Keratinocyte (primary cell): ENCODE results near the gene SPOP. TPM values are rescaled to one million over a fixed set of nuclear protein-coding genes. Genes with fewer than 3 reads are reported as not detected.

Experiments
- DNase-seq: peaks from one replicate; pipeline ENCODE4 v3.0.0-alpha.2; 2011; ENCODE audit warnings: low read depth, missing footprints, low spot score
- FAIRE-seq: peaks from 2 replicates; lab custom pipeline; 2011; peaks lifted over from hg19 to GRCh38; lab: Jason Lieb, UNC
- H2AFZ ChIP-seq: 2 replicates; pipeline ENCODE4 v1.6.0; 2012; ENCODE audit warnings: low read length, control low read depth, inconsistent platforms; ENCODE audit not compliant: control insufficient read depth
- H3K27ac ChIP-seq: 2 replicates; pipeline ENCODE4 v1.5.1; 2011; ENCODE audit warnings: low read length; ENCODE audit not compliant: control insufficient read depth, insufficient read depth
- H3K27me3 ChIP-seq: 3 replicates; pipeline ENCODE4 v1.6.0; 2011; ENCODE audit warnings: low read length; ENCODE audit not compliant: control insufficient read depth, insufficient read depth; ENCODE audit errors: extremely low read depth
- H3K36me3 ChIP-seq, 2 experiments: 2 replicates in 1 of 2; 3 replicates in 1 of 2; pipeline ENCODE4 v1.5.1; 2011; ENCODE audit warnings: low read length in 2 of 2, mild to moderate bottlenecking in 1 of 2; ENCODE audit not compliant: control insufficient read depth in 2 of 2, insufficient read depth in 2 of 2; ENCODE audit errors: extremely low read depth in 1 of 2
- H3K4me1 ChIP-seq: 3 replicates; pipeline ENCODE4 v1.5.1; 2011; ENCODE audit warnings: low read length; ENCODE audit not compliant: control insufficient read depth, insufficient read depth; ENCODE audit errors: extremely low read depth
- H3K4me2 ChIP-seq: 3 replicates; pipeline ENCODE4 v1.6.0; 2011; ENCODE audit warnings: low read depth, low read length; ENCODE audit not compliant: control insufficient read depth, insufficient read depth; ENCODE audit errors: extremely low read depth
- H3K4me3 ChIP-seq, 3 experiments: fragments of 200-600 bp in 1 of 3; sonication (generic) in 1 of 3; 2 replicates in 2 of 3; 3 replicates in 1 of 3; pipeline ENCODE4 v1.5.1; 2011 to 2016; ENCODE audit warnings: low read length in 3 of 3, mild to moderate bottlenecking in 3 of 3, control low read depth in 2 of 3, inconsistent platforms in 1 of 3, low read depth in 1 of 3, mixed read lengths in 1 of 3, mixed run types in 1 of 3, moderate library complexity in 1 of 3; ENCODE audit not compliant: control insufficient read depth in 2 of 3, insufficient read depth in 2 of 3; ENCODE audit errors: extremely low read depth in 1 of 3
- H3K79me2 ChIP-seq: 2 replicates; pipeline ENCODE4 v1.6.0; 2012; ENCODE audit warnings: low read length; ENCODE audit not compliant: control insufficient read depth, insufficient read depth
- H3K9ac ChIP-seq: 3 replicates; pipeline ENCODE4 v1.6.0; 2011; ENCODE audit warnings: low read length; ENCODE audit not compliant: control insufficient read depth, insufficient read depth; ENCODE audit errors: extremely low read depth
- H3K9me1 ChIP-seq: 3 replicates; pipeline ENCODE4 v1.6.0; 2011; ENCODE audit warnings: low read length; ENCODE audit not compliant: control insufficient read depth, insufficient read depth; ENCODE audit errors: extremely low read depth
- H3K9me3 ChIP-seq: 2 replicates; pipeline ENCODE4 v1.5.1; 2012; ENCODE audit warnings: low read depth, low read length; ENCODE audit not compliant: control insufficient read depth
- H4K20me1 ChIP-seq: 3 replicates; pipeline ENCODE4 v1.6.0; 2011; ENCODE audit warnings: low read length; ENCODE audit not compliant: control insufficient read depth, insufficient read depth; ENCODE audit errors: extremely low read depth
- EZH2 ChIP-seq: IDR thresholded peaks from one replicate; pipeline ENCODE4 v1.6.1; 2012; ENCODE audit warnings: inconsistent platforms, mild to moderate bottlenecking, low read length, moderate library complexity
- dilution Hi-C: fragments of 300-500 bp; cut with MboI; formaldehyde crosslinking; loops from one replicate; pipeline ENCODE4 v1.7.0; 2020; ENCODE audit warnings: low sequenced_read_pairs; ENCODE audit not compliant: extremely low pct_ligation_motif_present
- polyA plus RNA-seq, 5 experiments: library from polyadenylated mRNA; depleted of rRNA in 3 of 5; stranded (reverse) in 3 of 5; stranded (forward) in 1 of 5; unstranded in 1 of 5; fragments of >200 nt; gene quantifications; 1 replicate in 1 of 5; 2 replicates in 3 of 5; 3 replicates in 1 of 5; pipeline versions ENCODE4 v1.2.1 to v1.2.3, GENCODE V29; 2011 to 2012; ENCODE audit warnings: missing spikeins in 2 of 5, low read depth in 1 of 5, low replicate concordance in 1 of 5
- TF ChIP-seq, protein P1 (sequence below), 3 experiments: IDR thresholded peaks in 1 of 3; conservative IDR thresholded peaks in 1 of 3; optimal IDR thresholded peaks in 1 of 3; 2 replicates in 2 of 3; 3 replicates in 1 of 3; pipeline versions ENCODE3 to v1.5.1; 2011; ENCODE audit warnings: low read length in 3 of 3, mild to moderate bottlenecking in 3 of 3, moderate library complexity in 2 of 3, control low read depth in 1 of 3, inconsistent platforms in 1 of 3; ENCODE audit not compliant: insufficient read depth in 2 of 3; ENCODE audit errors: extremely low read depth in 1 of 3

SPOP gene
- polyA plus RNA-seq, 1 donor (not counting 4 experiments of a cell fraction or from before 2014, with no cell fraction given), result 27.5 TPM

DNA sequence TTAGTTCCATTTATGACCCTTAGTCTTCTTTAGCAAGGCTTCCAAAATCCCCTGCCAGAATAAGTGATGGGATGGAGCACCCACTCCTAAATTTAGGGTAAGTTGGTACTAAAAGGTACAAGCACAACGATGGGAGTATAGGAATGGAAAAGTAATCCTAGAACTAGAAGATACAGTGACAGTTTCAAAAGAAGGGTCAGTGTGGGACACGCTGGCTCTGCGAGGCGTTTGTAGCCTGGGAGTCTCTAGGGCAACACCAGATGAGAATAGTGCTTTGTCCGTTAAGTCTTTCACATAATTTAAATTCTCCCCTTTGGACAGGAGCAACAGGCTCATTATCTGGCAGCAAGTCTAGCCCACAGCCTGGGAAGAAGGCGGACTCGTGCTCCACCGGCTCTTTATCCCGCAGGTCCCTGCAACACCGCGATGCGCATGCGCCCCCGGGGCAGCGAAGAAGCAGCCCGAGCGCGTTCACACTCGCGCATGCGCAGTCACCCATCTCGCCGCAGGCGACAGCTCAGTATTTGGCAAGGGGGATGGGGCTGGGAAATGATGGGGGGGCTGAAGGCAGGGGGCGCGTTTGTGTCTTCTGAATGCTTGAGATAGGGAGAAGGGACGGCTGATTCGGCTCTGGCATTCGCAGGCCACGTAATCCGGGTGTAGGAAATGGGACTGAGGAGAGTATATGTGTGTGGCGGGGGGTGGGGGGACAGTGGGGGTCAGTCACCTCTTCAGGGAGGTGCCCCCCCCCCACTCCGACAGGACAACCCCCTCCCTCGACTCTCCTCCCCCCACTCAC, 564 bp downstream of the SPOP start:
- H3K79me2 ChIP-seq, result peaks cover 38% of the 10 kb centered on the region
- H3K36me3 ChIP-seq, result no peaks in the 10 kb centered on the region
- peak overlapping the region; percentile 96 for H2AFZ ChIP-seq
- H3K9me1 ChIP-seq, result no peaks in the 10 kb centered on the region
- peak overlapping the region; percentile 87 for H3K27ac ChIP-seq
- peak overlapping the region; percentile 96 for H3K4me2 ChIP-seq
- H3K4me3 ChIP-seq, result peak overlapping the region; percentile 88 to 98 (median 95)
- H3K9ac ChIP-seq, result peak overlapping the region; percentile 88
- H3K9me3 ChIP-seq, result no peaks in the 10 kb centered on the region
- peak; percentile 67 for DNase-seq
- peaks cover 13% of the 10 kb centered on the region for H3K4me1 ChIP-seq
- H4K20me1 ChIP-seq, result no peaks in the 10 kb centered on the region
- FAIRE-seq, result peak; percentile 56
- no peak for TF ChIP-seq EZH2
- TF ChIP-seq, protein P1, sequence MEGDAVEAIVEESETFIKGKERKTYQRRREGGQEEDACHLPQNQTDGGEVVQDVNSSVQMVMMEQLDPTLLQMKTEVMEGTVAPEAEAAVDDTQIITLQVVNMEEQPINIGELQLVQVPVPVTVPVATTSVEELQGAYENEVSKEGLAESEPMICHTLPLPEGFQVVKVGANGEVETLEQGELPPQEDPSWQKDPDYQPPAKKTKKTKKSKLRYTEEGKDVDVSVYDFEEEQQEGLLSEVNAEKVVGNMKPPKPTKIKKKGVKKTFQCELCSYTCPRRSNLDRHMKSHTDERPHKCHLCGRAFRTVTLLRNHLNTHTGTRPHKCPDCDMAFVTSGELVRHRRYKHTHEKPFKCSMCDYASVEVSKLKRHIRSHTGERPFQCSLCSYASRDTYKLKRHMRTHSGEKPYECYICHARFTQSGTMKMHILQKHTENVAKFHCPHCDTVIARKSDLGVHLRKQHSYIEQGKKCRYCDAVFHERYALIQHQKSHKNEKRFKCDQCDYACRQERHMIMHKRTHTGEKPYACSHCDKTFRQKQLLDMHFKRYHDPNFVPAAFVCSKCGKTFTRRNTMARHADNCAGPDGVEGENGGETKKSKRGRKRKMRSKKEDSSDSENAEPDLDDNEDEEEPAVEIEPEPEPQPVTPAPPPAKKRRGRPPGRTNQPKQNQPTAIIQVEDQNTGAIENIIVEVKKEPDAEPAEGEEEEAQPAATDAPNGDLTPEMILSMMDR (optimal IDR thresholded peaks at IDR 0.05 in 1 of 3, IDR thresholded peaks at IDR 0.05 in 1 of 3, conservative IDR thresholded peaks at IDR 0.05 in 1 of 3; ENCODE audit: extremely low read depth in 1 of 3, insufficient read depth in 2 of 3, low read length in 3 of 3), result no peak
- H3K27me3 ChIP-seq, result no peaks in the 10 kb centered on the region
- dilution Hi-C loops, result no loop called here

DNA sequence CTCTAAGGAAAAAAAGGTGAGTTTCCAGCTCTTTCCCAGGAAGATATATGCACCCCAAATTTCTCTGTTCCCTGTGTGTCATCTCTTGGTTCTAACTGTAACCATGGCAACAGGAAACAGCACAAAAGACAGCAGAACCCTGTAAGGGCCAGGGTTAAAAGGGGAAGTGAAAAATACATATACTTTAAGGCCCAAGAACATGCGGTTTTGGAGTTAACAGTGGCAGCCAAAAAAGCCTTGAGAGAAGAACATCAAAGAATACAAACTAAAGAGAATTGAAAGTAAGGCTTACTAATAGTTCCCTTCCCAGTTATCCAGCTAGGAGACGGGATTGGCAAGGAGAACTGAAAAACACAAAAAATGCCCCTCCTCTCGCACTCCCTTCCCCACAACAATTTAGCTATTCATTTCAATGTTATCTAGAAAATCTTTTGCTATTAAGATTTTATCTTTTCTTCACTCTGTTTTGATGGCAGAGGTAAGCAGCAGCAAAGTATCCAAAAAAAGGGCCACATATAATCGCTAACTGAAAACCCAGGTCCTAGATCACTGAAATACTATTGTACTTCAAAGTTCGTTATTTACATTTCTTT, 1.5 kb downstream of the SPOP start:
- Histone ChIP-seq H3K79me2 (peaks cover 46% of the 10 kb centered on the region), H3K27ac (peak overlapping the region; percentile 87), H3K9me1 (no peaks in the 10 kb centered on the region), H3K36me3 (no peaks in the 10 kb centered on the region), H2AFZ (peak overlapping the region; percentile 96), H3K4me1 (peaks cover 13% of the 10 kb centered on the region), H3K9me3 (no peaks in the 10 kb centered on the region), H3K27me3 (no peaks in the 10 kb centered on the region), H4K20me1 (no peaks in the 10 kb centered on the region), H3K4me3 (peak overlapping the region; percentile 88 to 98 (median 95)), H3K4me2 (peak overlapping the region; percentile 96), H3K9ac (peak overlapping the region; percentile 88)
- TF ChIP-seq EZH2, result no peak
- TF ChIP-seq, protein P1 (optimal IDR thresholded peaks at IDR 0.05 in 1 of 3, IDR thresholded peaks at IDR 0.05 in 1 of 3, conservative IDR thresholded peaks at IDR 0.05 in 1 of 3; ENCODE audit: extremely low read depth in 1 of 3, insufficient read depth in 2 of 3, low read length in 3 of 3), result no peak
- FAIRE-seq (no peak), DNase-seq (no peak)
- dilution Hi-C loops, result no loop called here
